WTC11 (cell line): ENCODE results near the gene SWAP70. TPM values are rescaled to one million over a fixed set of nuclear protein-coding genes. Genes with fewer than 3 reads are reported as not detected.
A peak's percentile ranks its signal among the peaks of the same experiment; 100 is the strongest.

Experiments used
- ATAC-seq: fragments of 200-7000 bp; cut with Tn5 transposase; 2 replicates; pipeline ENCODE4 v1.10.0; 2021; ENCODE audit warnings: mild to moderate bottlenecking, moderate library complexity
- CTCF ChIA-PET: fragments of 300-600 bp; sonication (Branson Sonifier 250); formaldehyde crosslinking; loops from one replicate; lab custom pipeline; 2021; ENCODE audit warnings: antibody characterized with exemption; lab: Charles Lee
- POLR2A ChIA-PET: fragments of 350-600 bp; sonication (Branson Sonifier 250); formaldehyde crosslinking; loops from one replicate; lab custom pipeline; 2021; ENCODE audit warnings: antibody characterized with exemption; lab: Charles Lee
- DNase-seq: peaks from one replicate; pipeline ENCODE4 v3.0.0; 2021; ENCODE audit warnings: low spot score
- H3K27ac Mint-ChIP-seq: 2 replicates; pipeline ENCODE4 v1.8.0; 2021; ENCODE audit warnings: mixed read lengths
- H3K27me3 Mint-ChIP-seq: 2 replicates; pipeline ENCODE4 v1.8.0; 2021; ENCODE audit warnings: low read depth, mild to moderate bottlenecking, moderate library complexity, mixed read lengths
- H3K36me3 Mint-ChIP-seq: 2 replicates; pipeline ENCODE4 v1.8.0; 2021; ENCODE audit warnings: mixed read lengths
- H3K4me1 Mint-ChIP-seq: 2 replicates; pipeline ENCODE4 v1.8.0; 2022; ENCODE audit warnings: mixed read lengths
- H3K4me3 Mint-ChIP-seq: 2 replicates; pipeline ENCODE4 v1.8.0; 2021; ENCODE audit warnings: mild to moderate bottlenecking, moderate library complexity, mixed read lengths
- H3K9me3 Mint-ChIP-seq: 2 replicates; pipeline ENCODE4 v1.8.0; 2021; ENCODE audit warnings: mixed read lengths
- ATF1 ChIP-seq: sonication (generic); formaldehyde crosslinking; IDR thresholded peaks from 2 replicates; pipeline ENCODE4 v1.8.1; 2023; ENCODE audit warnings: mild to moderate bottlenecking, moderate library complexity, missing genetic modification reagents
- CBFB ChIP-seq: sonication (generic); formaldehyde crosslinking; IDR thresholded peaks from 2 replicates; pipeline ENCODE4 v1.8.1; 2022; ENCODE audit warnings: mild to moderate bottlenecking, low read depth, missing genetic modification reagents
- CREM ChIP-seq: sonication (generic); formaldehyde crosslinking; IDR thresholded peaks from 2 replicates; pipeline ENCODE4 v1.8.1; 2022; ENCODE audit warnings: mild to moderate bottlenecking, missing genetic modification reagents, moderate library complexity
- ELF4 ChIP-seq: sonication (generic); formaldehyde crosslinking; IDR thresholded peaks from 2 replicates; pipeline ENCODE4 v1.8.1; 2022; ENCODE audit warnings: low read depth, mild to moderate bottlenecking, moderate library complexity, missing genetic modification reagents
- EMX1 ChIP-seq: fragments of 250-450 bp; sonication (Bioruptor Pico); IDR thresholded peaks from 2 replicates; pipeline ENCODE4 v1.8.0; 2021; ENCODE audit warnings: mild to moderate bottlenecking
- HMGA2 ChIP-seq: fragments of 250-450 bp; sonication (Bioruptor Pico); IDR thresholded peaks from 2 replicates; pipeline ENCODE4 v1.4.0; 2021; ENCODE audit warnings: mild to moderate bottlenecking, moderate library complexity
- KAT7 ChIP-seq: sonication (generic); formaldehyde crosslinking; IDR thresholded peaks from 2 replicates; pipeline ENCODE4 v1.8.1; 2023; ENCODE audit warnings: missing genetic modification reagents, mild to moderate bottlenecking, borderline replicate concordance
- MYBL2 ChIP-seq: sonication (generic); formaldehyde crosslinking; IDR thresholded peaks from 2 replicates; pipeline ENCODE4 v1.8.1; 2023; ENCODE audit warnings: mild to moderate bottlenecking, moderate library complexity, missing genetic modification reagents
- OVOL2 ChIP-seq: fragments of 250-450 bp; sonication (Bioruptor Pico); IDR thresholded peaks from 2 replicates; pipeline ENCODE4 v1.9.0; 2021; ENCODE audit warnings: mild to moderate bottlenecking, borderline replicate concordance
- TEAD1 ChIP-seq: sonication (generic); formaldehyde crosslinking; IDR thresholded peaks from 2 replicates; pipeline ENCODE4 v1.8.0; 2022; ENCODE audit warnings: mild to moderate bottlenecking, missing genetic modification reagents
- TP53 ChIP-seq: sonication (generic); formaldehyde crosslinking; IDR thresholded peaks from 2 replicates; pipeline ENCODE4 v1.8.1; 2023; ENCODE audit warnings: mild to moderate bottlenecking, missing genetic modification reagents
- ZBTB21 ChIP-seq: sonication (generic); formaldehyde crosslinking; IDR thresholded peaks from 2 replicates; pipeline ENCODE4 v1.8.1; 2023; ENCODE audit warnings: mild to moderate bottlenecking, missing genetic modification reagents, borderline replicate concordance
- ZNF219 ChIP-seq: sonication (generic); formaldehyde crosslinking; IDR thresholded peaks from 2 replicates; pipeline ENCODE4 v1.8.0; 2023; ENCODE audit warnings: missing genetic modification reagents, mild to moderate bottlenecking, borderline replicate concordance
- total RNA-seq: library from RNA; stranded (reverse); gene quantifications from 3 replicates; pipeline ENCODE4 v1.2.3, GENCODE V29; 2021
- TF ChIP-seq, protein P1 (sequence below): sonication (generic); formaldehyde crosslinking; IDR thresholded peaks from 2 replicates; pipeline ENCODE4 v1.8.0; 2022; ENCODE audit warnings: mild to moderate bottlenecking, missing genetic modification reagents
- TF ChIP-seq, protein P2 (sequence below): fragments of 250-450 bp; sonication (Bioruptor Pico); IDR thresholded peaks from 2 replicates; pipeline ENCODE4 v2.1.2; 2022; ENCODE audit warnings: mild to moderate bottlenecking, moderate library complexity
- TF ChIP-seq, protein P3 (sequence below): sonication (generic); formaldehyde crosslinking; IDR thresholded peaks from 2 replicates; pipeline ENCODE4 v1.8.1; 2022; ENCODE audit warnings: low read depth, mild to moderate bottlenecking, moderate library complexity, missing genetic modification reagents, borderline replicate concordance
- TF ChIP-seq, protein P4 (sequence below): sonication (generic); formaldehyde crosslinking; IDR thresholded peaks from 2 replicates; pipeline ENCODE4 v1.8.1; 2022; ENCODE audit warnings: mild to moderate bottlenecking, missing genetic modification reagents, moderate library complexity, borderline replicate concordance
- TF ChIP-seq, protein P5 (sequence below): fragments of 250-450 bp; sonication (Bioruptor Pico); IDR thresholded peaks from 2 replicates; pipeline ENCODE4 v1.9.0; 2021; ENCODE audit warnings: mild to moderate bottlenecking
- TF ChIP-seq, protein P6 (sequence below): sonication (generic); formaldehyde crosslinking; conservative IDR thresholded peaks from 2 replicates; pipeline ENCODE4 v1.8.1; 2023; ENCODE audit warnings: mild to moderate bottlenecking, low read depth, missing genetic modification reagents, moderate library complexity
- TF ChIP-seq, protein P7 (sequence below): sonication (generic); formaldehyde crosslinking; IDR thresholded peaks from 2 replicates; pipeline ENCODE4 v1.8.1; 2023; ENCODE audit warnings: mild to moderate bottlenecking, missing genetic modification reagents, moderate library complexity
- TF ChIP-seq, protein P8 (sequence below): sonication (generic); formaldehyde crosslinking; IDR thresholded peaks from 2 replicates; pipeline ENCODE4 v1.8.1; 2023; ENCODE audit warnings: mild to moderate bottlenecking, missing genetic modification reagents

Gene SWAP70
- total RNA-seq, 1 experiment from 2014 or later: 24.1 TPM

DNA sequence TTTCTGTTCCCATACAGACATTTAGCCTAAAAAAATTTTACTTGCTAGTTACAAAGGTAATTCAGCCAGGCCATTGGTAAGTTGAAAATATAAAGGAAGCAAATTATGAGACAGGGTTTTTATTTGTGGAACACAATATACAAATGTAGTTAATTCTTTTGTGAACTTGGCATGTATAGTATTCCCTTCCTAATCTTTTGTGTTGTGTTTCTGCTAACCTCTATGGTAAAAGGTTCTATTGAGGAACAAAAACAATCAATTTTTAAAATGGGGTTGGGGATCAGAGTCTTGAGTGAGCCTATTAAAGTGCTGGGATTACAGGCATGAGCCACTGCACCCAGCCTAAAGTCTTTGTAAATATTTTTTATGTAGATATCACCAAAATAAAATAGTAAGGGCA is 14.1 kb downstream of the SWAP70 start (continued):
- TF ChIP-seq, protein P1, sequence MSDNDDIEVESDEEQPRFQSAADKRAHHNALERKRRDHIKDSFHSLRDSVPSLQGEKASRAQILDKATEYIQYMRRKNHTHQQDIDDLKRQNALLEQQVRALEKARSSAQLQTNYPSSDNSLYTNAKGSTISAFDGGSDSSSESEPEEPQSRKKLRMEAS: no peak
- no peak for TF ChIP-seq EMX1 (CRISPR knock-in tag)
- TF ChIP-seq HMGA2 (CRISPR knock-in tag): no peak
- TF ChIP-seq, protein P2, sequence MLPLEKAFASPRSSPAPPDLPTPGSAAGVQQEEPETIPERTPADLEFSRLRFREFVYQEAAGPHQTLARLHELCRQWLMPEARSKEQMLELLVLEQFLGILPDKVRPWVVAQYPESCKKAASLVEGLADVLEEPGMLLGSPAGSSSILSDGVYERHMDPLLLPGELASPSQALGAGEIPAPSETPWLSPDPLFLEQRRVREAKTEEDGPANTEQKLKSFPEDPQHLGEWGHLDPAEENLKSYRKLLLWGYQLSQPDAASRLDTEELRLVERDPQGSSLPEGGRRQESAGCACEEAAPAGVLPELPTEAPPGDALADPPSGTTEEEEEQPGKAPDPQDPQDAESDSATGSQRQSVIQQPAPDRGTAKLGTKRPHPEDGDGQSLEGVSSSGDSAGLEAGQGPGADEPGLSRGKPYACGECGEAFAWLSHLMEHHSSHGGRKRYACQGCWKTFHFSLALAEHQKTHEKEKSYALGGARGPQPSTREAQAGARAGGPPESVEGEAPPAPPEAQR (CRISPR knock-in tag): no peak
- no peak for TF ChIP-seq TP53 (CRISPR knock-in tag)
- TF ChIP-seq ELF4 (CRISPR knock-in tag): no peak
- TF ChIP-seq, protein P3, sequence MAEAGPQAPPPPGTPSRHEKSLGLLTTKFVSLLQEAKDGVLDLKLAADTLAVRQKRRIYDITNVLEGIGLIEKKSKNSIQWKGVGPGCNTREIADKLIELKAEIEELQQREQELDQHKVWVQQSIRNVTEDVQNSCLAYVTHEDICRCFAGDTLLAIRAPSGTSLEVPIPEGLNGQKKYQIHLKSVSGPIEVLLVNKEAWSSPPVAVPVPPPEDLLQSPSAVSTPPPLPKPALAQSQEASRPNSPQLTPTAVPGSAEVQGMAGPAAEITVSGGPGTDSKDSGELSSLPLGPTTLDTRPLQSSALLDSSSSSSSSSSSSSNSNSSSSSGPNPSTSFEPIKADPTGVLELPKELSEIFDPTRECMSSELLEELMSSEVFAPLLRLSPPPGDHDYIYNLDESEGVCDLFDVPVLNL: no peak

DNA sequence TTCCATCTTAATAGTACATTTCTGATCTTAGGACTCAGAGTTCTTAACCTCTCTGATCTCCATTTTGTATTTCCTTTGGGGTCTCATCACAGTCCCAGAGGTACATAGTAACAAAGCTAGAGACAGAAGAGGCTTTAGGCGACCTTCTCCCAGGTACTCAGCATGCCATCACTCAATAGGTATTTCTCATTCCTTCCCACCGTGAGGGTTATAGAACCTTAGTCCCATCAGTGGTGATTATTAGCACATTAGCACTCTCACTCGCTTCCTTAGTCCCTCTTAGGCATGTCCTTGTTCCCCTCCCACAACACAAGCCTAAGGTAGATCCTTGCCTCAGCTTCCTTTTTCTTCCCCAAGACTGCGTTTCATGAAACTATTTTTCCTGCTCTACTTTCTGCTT is 14.7 kb downstream of the SWAP70 start:
- ATAC-seq (peak; percentile 16; the same call in 1 of the 2 replicates), DNase-seq (no peak)
- H3K9me3 Mint-ChIP-seq: no peaks in the 10 kb centered on the region
- H3K27me3 Mint-ChIP-seq: no peaks in the 10 kb centered on the region
- H3K4me3 Mint-ChIP-seq: peak overlapping the region; percentile 16
- H3K4me1 Mint-ChIP-seq: peaks cover 55% of the 10 kb centered on the region
- TF ChIP-seq, protein P4, sequence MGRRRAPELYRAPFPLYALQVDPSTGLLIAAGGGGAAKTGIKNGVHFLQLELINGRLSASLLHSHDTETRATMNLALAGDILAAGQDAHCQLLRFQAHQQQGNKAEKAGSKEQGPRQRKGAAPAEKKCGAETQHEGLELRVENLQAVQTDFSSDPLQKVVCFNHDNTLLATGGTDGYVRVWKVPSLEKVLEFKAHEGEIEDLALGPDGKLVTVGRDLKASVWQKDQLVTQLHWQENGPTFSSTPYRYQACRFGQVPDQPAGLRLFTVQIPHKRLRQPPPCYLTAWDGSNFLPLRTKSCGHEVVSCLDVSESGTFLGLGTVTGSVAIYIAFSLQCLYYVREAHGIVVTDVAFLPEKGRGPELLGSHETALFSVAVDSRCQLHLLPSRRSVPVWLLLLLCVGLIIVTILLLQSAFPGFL: no peak
- TF ChIP-seq, protein P5, sequence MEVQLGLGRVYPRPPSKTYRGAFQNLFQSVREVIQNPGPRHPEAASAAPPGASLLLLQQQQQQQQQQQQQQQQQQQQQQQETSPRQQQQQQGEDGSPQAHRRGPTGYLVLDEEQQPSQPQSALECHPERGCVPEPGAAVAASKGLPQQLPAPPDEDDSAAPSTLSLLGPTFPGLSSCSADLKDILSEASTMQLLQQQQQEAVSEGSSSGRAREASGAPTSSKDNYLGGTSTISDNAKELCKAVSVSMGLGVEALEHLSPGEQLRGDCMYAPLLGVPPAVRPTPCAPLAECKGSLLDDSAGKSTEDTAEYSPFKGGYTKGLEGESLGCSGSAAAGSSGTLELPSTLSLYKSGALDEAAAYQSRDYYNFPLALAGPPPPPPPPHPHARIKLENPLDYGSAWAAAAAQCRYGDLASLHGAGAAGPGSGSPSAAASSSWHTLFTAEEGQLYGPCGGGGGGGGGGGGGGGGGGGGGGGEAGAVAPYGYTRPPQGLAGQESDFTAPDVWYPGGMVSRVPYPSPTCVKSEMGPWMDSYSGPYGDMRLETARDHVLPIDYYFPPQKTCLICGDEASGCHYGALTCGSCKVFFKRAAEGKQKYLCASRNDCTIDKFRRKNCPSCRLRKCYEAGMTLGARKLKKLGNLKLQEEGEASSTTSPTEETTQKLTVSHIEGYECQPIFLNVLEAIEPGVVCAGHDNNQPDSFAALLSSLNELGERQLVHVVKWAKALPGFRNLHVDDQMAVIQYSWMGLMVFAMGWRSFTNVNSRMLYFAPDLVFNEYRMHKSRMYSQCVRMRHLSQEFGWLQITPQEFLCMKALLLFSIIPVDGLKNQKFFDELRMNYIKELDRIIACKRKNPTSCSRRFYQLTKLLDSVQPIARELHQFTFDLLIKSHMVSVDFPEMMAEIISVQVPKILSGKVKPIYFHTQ (CRISPR knock-in tag): no peak
- TF ChIP-seq, protein P6, sequence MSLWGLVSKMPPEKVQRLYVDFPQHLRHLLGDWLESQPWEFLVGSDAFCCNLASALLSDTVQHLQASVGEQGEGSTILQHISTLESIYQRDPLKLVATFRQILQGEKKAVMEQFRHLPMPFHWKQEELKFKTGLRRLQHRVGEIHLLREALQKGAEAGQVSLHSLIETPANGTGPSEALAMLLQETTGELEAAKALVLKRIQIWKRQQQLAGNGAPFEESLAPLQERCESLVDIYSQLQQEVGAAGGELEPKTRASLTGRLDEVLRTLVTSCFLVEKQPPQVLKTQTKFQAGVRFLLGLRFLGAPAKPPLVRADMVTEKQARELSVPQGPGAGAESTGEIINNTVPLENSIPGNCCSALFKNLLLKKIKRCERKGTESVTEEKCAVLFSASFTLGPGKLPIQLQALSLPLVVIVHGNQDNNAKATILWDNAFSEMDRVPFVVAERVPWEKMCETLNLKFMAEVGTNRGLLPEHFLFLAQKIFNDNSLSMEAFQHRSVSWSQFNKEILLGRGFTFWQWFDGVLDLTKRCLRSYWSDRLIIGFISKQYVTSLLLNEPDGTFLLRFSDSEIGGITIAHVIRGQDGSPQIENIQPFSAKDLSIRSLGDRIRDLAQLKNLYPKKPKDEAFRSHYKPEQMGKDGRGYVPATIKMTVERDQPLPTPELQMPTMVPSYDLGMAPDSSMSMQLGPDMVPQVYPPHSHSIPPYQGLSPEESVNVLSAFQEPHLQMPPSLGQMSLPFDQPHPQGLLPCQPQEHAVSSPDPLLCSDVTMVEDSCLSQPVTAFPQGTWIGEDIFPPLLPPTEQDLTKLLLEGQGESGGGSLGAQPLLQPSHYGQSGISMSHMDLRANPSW: no peak
- TF ChIP-seq, protein P7, sequence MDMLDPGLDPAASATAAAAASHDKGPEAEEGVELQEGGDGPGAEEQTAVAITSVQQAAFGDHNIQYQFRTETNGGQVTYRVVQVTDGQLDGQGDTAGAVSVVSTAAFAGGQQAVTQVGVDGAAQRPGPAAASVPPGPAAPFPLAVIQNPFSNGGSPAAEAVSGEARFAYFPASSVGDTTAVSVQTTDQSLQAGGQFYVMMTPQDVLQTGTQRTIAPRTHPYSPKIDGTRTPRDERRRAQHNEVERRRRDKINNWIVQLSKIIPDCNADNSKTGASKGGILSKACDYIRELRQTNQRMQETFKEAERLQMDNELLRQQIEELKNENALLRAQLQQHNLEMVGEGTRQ (CRISPR knock-in tag): no peak
- TF ChIP-seq ZNF219 (CRISPR knock-in tag) (no peak), TEAD1 (CRISPR knock-in tag) (no peak), OVOL2 (no peak), KAT7 (CRISPR knock-in tag) (no peak), ZBTB21 (no peak), MYBL2 (CRISPR knock-in tag) (no peak), CREM (CRISPR knock-in tag) (no peak), CBFB (CRISPR knock-in tag) (no peak), ATF1 (CRISPR knock-in tag) (no peak)
- TF ChIP-seq, protein P8, sequence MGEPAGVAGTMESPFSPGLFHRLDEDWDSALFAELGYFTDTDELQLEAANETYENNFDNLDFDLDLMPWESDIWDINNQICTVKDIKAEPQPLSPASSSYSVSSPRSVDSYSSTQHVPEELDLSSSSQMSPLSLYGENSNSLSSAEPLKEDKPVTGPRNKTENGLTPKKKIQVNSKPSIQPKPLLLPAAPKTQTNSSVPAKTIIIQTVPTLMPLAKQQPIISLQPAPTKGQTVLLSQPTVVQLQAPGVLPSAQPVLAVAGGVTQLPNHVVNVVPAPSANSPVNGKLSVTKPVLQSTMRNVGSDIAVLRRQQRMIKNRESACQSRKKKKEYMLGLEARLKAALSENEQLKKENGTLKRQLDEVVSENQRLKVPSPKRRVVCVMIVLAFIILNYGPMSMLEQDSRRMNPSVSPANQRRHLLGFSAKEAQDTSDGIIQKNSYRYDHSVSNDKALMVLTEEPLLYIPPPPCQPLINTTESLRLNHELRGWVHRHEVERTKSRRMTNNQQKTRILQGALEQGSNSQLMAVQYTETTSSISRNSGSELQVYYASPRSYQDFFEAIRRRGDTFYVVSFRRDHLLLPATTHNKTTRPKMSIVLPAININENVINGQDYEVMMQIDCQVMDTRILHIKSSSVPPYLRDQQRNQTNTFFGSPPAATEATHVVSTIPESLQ (CRISPR knock-in tag): no peak
- POLR2A ChIA-PET: interaction anchor here (1.1 kb wide), 1 partner anchor 13 kb away, joined by 3 read pairs; no protein-coding TSS in a partner anchor
- H3K36me3 Mint-ChIP-seq: no peaks in the 10 kb centered on the region; the same call in 1 of the 2 replicates
- H3K27ac Mint-ChIP-seq: peak overlapping the region; percentile 7
- CTCF ChIA-PET: interaction anchor here (0.7 to 1.5 kb wide), 4 partner anchors 15 to 859 kb away, joined by 3 to 4 read pairs (median 4); partner anchors contain the start of gene SWAP70
